HEK293T (cell line): ENCODE data around the gene MESP1.

Experiments used
- CTCF ChIA-PET: fragments of 350-600 bp; formaldehyde crosslinking; extraction: SDS; loops from one replicate; lab custom pipeline; 2021; ENCODE audit warnings: antibody characterized with exemption, inconsistent platforms; lab: Yijun Ruan, JAX
- POLR2A ChIA-PET: fragments of 350-600 bp; formaldehyde crosslinking; extraction: SDS; loops from one replicate; lab custom pipeline; 2020; ENCODE audit warnings: antibody characterized with exemption, inconsistent platforms; lab: Yijun Ruan, JAX
- DNase-seq: peaks from one replicate; pipeline ENCODE4 v3.0.0; 2012; ENCODE audit warnings: mixed read lengths; ENCODE audit errors: extremely low spot score
- ARNT ChIP-seq: fragments of 450-650 bp; IDR thresholded peaks from 2 replicates; pipeline ENCODE4 v1.6.1; 2017; ENCODE audit warnings: mild to moderate bottlenecking
- BHLHE40 ChIP-seq: fragments of 450-650 bp; IDR thresholded peaks from 2 replicates; pipeline ENCODE4 v1.6.1; 2016; ENCODE audit warnings: mild to moderate bottlenecking, moderate library complexity, borderline replicate concordance
- CTBP1 ChIP-seq: fragments of 450-650 bp; IDR thresholded peaks from 2 replicates; pipeline ENCODE4 v1.6.1; 2016; ENCODE audit warnings: borderline replicate concordance
- ELF4 ChIP-seq: fragments of 450-650 bp; IDR thresholded peaks from 2 replicates; pipeline ENCODE4 v1.6.1; 2017; ENCODE audit warnings: antibody characterized with exemption
- FOXA1 ChIP-seq: fragments of 450-650 bp; IDR thresholded peaks from 2 replicates; pipeline ENCODE4 v1.6.1; 2016; ENCODE audit warnings: mild to moderate bottlenecking
- FOXK2 ChIP-seq: fragments of 450-650 bp; IDR thresholded peaks from 2 replicates; pipeline ENCODE4 v1.6.1; 2016; ENCODE audit warnings: mild to moderate bottlenecking
- FOXM1 ChIP-seq: fragments of 450-650 bp; IDR thresholded peaks from 2 replicates; pipeline ENCODE4 v1.6.1; 2017; ENCODE audit warnings: mild to moderate bottlenecking, borderline replicate concordance
- HDGF ChIP-seq: fragments of 450-650 bp; IDR thresholded peaks from 2 replicates; pipeline ENCODE4 v1.6.1; 2017; ENCODE audit warnings: antibody characterized with exemption, borderline replicate concordance
- L3MBTL2 ChIP-seq: fragments of 450-650 bp; conservative IDR thresholded peaks from 2 replicates; pipeline ENCODE4 v1.6.1; 2016; ENCODE audit warnings: mild to moderate bottlenecking
- LEF1 ChIP-seq: fragments of 450-650 bp; IDR thresholded peaks from 2 replicates; pipeline ENCODE4 v1.6.1; 2017; ENCODE audit warnings: mild to moderate bottlenecking, borderline replicate concordance
- NFRKB ChIP-seq: fragments of 450-650 bp; IDR thresholded peaks from 2 replicates; pipeline ENCODE4 v1.6.1; 2016; ENCODE audit warnings: mild to moderate bottlenecking, moderate library complexity
- PKNOX1 ChIP-seq: fragments of 450-650 bp; IDR thresholded peaks from 2 replicates; pipeline ENCODE4 v1.6.1; 2016
- SP1 ChIP-seq: fragments of 450-650 bp; IDR thresholded peaks from 2 replicates; pipeline ENCODE4 v1.6.1; 2017
- SUZ12 ChIP-seq: fragments of 450-650 bp; IDR thresholded peaks from 2 replicates; pipeline ENCODE4 v1.6.1; 2016; ENCODE audit warnings: mild to moderate bottlenecking
- TARDBP ChIP-seq: fragments of 450-650 bp; IDR thresholded peaks from 2 replicates; pipeline ENCODE4 v1.6.1; 2016
- ZNF384 ChIP-seq: fragments of 450-650 bp; IDR thresholded peaks from 2 replicates; pipeline ENCODE4 v1.6.1; 2016

Gene MESP1

GRCh38 chr15:89725064-89725463 is 26.0 kb downstream of the MESP1 start:
- DNase-seq, result no peak
- CTCF ChIA-PET, result no interaction called here
- POLR2A ChIA-PET, result no interaction called here
- TF ChIP-seq L3MBTL2, result no peak

GRCh38 chr15:89724621-89725020 is 26.4 kb downstream of the MESP1 start:
- TF ChIP-seq HDGF (no peak), ELF4 (no peak), NFRKB (no peak), L3MBTL2 (no peak), FOXK2 (no peak), ZNF384 (no peak), SUZ12 (no peak), ARNT (no peak), BHLHE40 (no peak), CTBP1 (no peak), PKNOX1 (no peak), LEF1 (no peak), FOXM1 (no peak), FOXA1 (no peak), SP1 (no peak), TARDBP (no peak)
- POLR2A ChIA-PET, result no interaction called here
- CTCF ChIA-PET, result interaction anchor here (1.1 kb wide), 1 partner anchor 36 kb away, joined by 3 read pairs; no protein-coding TSS in a partner anchor
- no peak for DNase-seq

GRCh38 chr15:89723031-89723430 is 28.0 kb downstream of the MESP1 start:
- CTCF ChIA-PET, result no interaction called here
- no peak for DNase-seq
- TF ChIP-seq SP1, result no peak
- no peak for TF ChIP-seq CTBP1
- TF ChIP-seq TARDBP, result no peak
- no peak for TF ChIP-seq PKNOX1
- TF ChIP-seq FOXM1, result no peak
- no peak for TF ChIP-seq LEF1
- POLR2A ChIA-PET, result no interaction called here

GRCh38 chr15:89714775-89715174 is 36.3 kb downstream of the MESP1 start:
- TF ChIP-seq FOXK2, result no peak
- TF ChIP-seq ARNT, result no peak
- TF ChIP-seq PKNOX1, result no peak
- no peak for TF ChIP-seq NFRKB
- no peak for TF ChIP-seq SP1
- TF ChIP-seq FOXM1, result no peak
- TF ChIP-seq SUZ12, result no peak
- no peak for TF ChIP-seq L3MBTL2
- no peak for TF ChIP-seq ELF4
- no peak for TF ChIP-seq BHLHE40
- TF ChIP-seq LEF1, result no peak
- no peak for TF ChIP-seq FOXA1
- TF ChIP-seq ZNF384, result no peak
- no peak for TF ChIP-seq TARDBP
- no peak for TF ChIP-seq HDGF
- no peak for TF ChIP-seq CTBP1
- ChIA-PET CTCF (no interaction called here), POLR2A (no interaction called here)
- no peak for DNase-seq

GRCh38 chr15:89707577-89707976 is 43.5 kb downstream of the MESP1 start:
- DNase-seq, result no peak
- ChIA-PET POLR2A (no interaction called here), CTCF (interaction anchor here (0.6 kb wide), 1 partner anchor 393 kb away, joined by 5 read pairs; no protein-coding TSS in a partner anchor)
- TF ChIP-seq FOXM1 (no peak), SP1 (no peak), NFRKB (no peak), L3MBTL2 (no peak), ARNT (no peak), ELF4 (no peak), BHLHE40 (no peak), PKNOX1 (no peak), FOXA1 (no peak), ZNF384 (no peak), HDGF (no peak), CTBP1 (no peak), LEF1 (no peak), FOXK2 (no peak), TARDBP (no peak), SUZ12 (no peak)

- ChIA-PET CTCF (no interaction called here), POLR2A (no interaction called here)
- no peak for DNase-seq
- TF ChIP-seq HDGF (no peak), SP1 (no peak), CTBP1 (no peak), FOXK2 (no peak), ELF4 (no peak), ARNT (no peak), FOXM1 (no peak), NFRKB (no peak), ZNF384 (no peak), BHLHE40 (no peak), SUZ12 (no peak), L3MBTL2 (no peak), LEF1 (no peak), TARDBP (no peak)
Measured at GRCh38 chr15:89704411-89704810, 46.6 kb downstream of the MESP1 start.
